ENCODE data around the gene SPEG. TPM values are rescaled to one million over a fixed set of nuclear protein-coding genes. Genes with fewer than 3 reads are reported as not detected.

Gene SPEG
- total RNA-seq, 4 donors from 2014 or later, result 6.7 to 10.2 (median 8.1) TPM

DNA sequence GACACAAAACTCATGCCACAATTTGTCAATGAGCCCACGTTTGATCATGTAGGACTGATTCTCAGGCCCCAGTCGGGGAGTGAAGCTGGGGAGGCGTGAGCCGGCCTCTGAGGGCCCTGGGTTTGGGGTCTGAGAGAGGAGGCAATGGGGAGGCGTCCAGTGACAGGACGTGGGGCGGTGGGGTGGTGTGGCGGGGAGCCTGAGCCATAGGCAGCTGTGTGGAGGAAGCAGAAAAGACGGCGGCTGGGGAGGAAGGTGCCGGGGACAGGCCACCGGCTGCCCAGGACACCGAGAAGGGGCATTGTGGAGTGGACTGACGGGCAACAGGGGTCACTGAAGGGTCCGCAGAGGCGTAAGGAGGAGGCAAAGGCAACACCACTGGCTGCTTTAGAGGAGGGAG is 101.8 kb downstream of the SPEG start:
- WGBS, 2 donors, result 65 to 72% methylated on average over 16 of the region's 16 CpGs
- H3K36me3 ChIP-seq, result peaks cover 0 to 26% (median 0%) of the 10 kb centered on the region in 3 donors
- H3K9me3 ChIP-seq, result no peaks in the 10 kb centered on the region
- H3K27ac ChIP-seq, result peak overlapping the region in 2 of 4 donors; percentile 91 to 97
- DNase-seq (ENCODE audit: low spot score in 2 of 2), result no peak
- H3K4me1 ChIP-seq, result peaks cover 0 to 44% (median 25%) of the 10 kb centered on the region in 4 donors
- H3K27me3 ChIP-seq, result no peaks in the 10 kb centered on the region
- no peak overlapping the region for H3K4me3 ChIP-seq
- TF ChIP-seq POLR2A (IDR thresholded peaks at IDR 0.05), result no peak
- TF ChIP-seq EP300 (IDR thresholded peaks at IDR 0.05), result no peak
- TF ChIP-seq, protein P1, sequence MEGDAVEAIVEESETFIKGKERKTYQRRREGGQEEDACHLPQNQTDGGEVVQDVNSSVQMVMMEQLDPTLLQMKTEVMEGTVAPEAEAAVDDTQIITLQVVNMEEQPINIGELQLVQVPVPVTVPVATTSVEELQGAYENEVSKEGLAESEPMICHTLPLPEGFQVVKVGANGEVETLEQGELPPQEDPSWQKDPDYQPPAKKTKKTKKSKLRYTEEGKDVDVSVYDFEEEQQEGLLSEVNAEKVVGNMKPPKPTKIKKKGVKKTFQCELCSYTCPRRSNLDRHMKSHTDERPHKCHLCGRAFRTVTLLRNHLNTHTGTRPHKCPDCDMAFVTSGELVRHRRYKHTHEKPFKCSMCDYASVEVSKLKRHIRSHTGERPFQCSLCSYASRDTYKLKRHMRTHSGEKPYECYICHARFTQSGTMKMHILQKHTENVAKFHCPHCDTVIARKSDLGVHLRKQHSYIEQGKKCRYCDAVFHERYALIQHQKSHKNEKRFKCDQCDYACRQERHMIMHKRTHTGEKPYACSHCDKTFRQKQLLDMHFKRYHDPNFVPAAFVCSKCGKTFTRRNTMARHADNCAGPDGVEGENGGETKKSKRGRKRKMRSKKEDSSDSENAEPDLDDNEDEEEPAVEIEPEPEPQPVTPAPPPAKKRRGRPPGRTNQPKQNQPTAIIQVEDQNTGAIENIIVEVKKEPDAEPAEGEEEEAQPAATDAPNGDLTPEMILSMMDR (IDR thresholded peaks at IDR 0.05), result no peak

DNA sequence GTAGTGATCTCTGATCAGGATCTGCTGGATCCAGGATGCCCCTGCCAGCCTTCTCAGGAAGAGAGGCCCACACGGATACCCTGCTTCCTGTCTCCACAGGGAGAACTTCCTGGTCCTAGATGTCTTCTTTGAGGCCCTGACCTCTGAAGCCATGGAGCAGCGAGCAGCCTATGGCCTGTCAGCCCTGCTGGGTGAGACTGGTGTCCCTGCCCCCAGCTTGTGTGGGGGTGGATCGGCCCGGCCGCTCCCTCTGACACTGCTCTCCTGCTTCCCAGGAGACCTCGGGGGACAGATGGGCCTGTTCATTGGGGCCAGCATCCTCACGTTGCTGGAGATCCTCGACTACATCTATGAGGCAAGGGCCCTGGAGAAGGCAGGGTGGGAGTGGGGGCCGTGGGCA is 102.3 kb downstream of the SPEG start:
- DNase-seq (ENCODE audit: low spot score in 2 of 2), result no peak
- Histone ChIP-seq H3K27me3 (no peaks in the 10 kb centered on the region), H3K9me3 (no peaks in the 10 kb centered on the region), H3K36me3 (peaks cover 0 to 26% (median 0%) of the 10 kb centered on the region in 3 donors), H3K4me1 (peaks cover 0 to 50% (median 29%) of the 10 kb centered on the region in 4 donors), H3K27ac (peak overlapping the region; percentile 24 to 97 (median 58)), H3K4me3 (no peak overlapping the region)
- WGBS, 2 donors, result 27 to 41% methylated on average over 7 to 9 of the region's 9 CpGs
- TF ChIP-seq, protein P1 (IDR thresholded peaks at IDR 0.05), result no peak
- TF ChIP-seq POLR2A (IDR thresholded peaks at IDR 0.05) (no peak), EP300 (IDR thresholded peaks at IDR 0.05) (no peak)

DNA sequence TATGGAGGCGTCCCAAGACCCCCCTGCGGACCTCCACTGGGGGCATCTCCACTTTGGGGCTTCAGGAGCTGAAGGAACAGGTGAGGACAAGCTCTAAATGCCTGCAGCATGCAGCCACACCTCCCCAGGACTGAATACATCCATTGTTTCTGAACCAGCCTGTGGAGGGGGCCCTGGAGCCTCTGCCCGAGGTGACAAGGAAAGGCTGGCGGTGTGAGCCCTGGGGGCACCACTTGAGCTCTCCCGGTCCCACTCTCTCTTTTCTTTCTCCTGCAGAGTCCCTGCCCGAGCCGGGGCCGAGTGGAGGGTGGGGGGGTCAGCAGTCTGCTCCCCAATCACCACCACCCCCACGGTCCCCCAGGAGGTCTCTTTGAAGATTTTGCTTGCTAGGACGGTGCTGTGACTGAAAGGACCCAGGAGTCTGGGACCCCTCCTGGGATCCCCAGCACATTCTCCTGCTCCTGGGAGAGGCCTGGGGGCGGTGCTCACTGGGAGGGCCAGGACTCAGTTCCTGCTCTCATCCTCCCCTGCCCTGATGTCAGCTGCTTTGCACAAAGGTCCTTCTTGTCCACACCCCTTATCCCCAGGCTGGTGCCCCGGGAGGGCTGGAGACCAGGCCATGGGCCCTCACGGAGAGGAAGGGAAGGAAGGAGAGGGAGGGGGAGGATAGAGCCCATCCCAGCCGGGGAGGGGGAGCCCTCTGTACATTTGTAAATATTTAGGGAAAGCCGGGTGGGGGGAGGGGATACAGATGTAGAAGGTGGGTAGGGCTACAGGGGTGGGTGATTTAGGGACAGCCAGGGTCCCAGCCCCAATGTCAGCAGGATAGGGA is 103.2 kb downstream of the SPEG start:
- no peak for DNase-seq (ENCODE audit: low spot score in 2 of 2)
- H3K9me3 ChIP-seq, result no peaks in the 10 kb centered on the region
- no peaks in the 10 kb centered on the region for H3K27me3 ChIP-seq
- H3K27ac ChIP-seq, result peak overlapping the region; percentile 38 to 97 (median 80)
- 27 to 40% methylated on average over 15 of the region's 15 CpGs for WGBS, 2 donors
- H3K4me3 ChIP-seq, result no peak overlapping the region
- peaks cover 0 to 59% (median 34%) of the 10 kb centered on the region in 4 donors for H3K4me1 ChIP-seq
- peaks cover 0 to 26% (median 0%) of the 10 kb centered on the region in 3 donors for H3K36me3 ChIP-seq
- TF ChIP-seq, protein P1 (IDR thresholded peaks at IDR 0.05), result no peak
- TF ChIP-seq POLR2A (IDR thresholded peaks at IDR 0.05) (no peak), EP300 (IDR thresholded peaks at IDR 0.05) (no peak)

DNA sequence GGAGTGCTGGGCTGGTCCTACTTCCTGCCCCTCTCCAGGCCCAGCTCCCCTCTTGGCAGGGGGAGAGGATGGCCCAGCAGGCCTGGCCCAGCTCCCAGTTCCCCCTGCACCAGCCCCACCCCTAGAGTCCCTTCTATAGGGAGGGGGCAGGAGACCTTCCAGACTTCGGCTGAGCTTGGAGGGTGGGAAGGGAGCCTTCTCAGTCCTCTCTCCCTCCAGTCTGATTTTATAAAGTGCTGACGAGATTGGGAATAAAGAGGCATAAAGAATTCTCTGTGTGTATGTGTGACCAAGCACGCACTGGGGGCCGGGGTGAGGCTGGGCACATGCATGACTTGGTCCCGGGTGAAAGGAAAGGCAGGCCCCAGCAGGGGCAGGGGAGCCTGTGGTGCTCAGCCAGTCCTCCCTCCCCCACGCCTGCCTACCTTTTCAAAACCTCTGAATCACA is 103.9 kb downstream of the SPEG start:
- DNase-seq (ENCODE audit: low spot score in 2 of 2), result no peak
- WGBS, 2 donors, result 47 to 51% methylated on average over 6 of the region's 6 CpGs
- Histone ChIP-seq H3K27ac (peak overlapping the region; percentile 38 to 97 (median 80)), H3K27me3 (no peaks in the 10 kb centered on the region), H3K36me3 (peaks cover 0 to 26% (median 0%) of the 10 kb centered on the region in 3 donors), H3K9me3 (no peaks in the 10 kb centered on the region), H3K4me1 (peaks cover 0 to 61% (median 34%) of the 10 kb centered on the region in 4 donors), H3K4me3 (no peak overlapping the region)
- peak in 1 of 2 donors; percentile 72 for TF ChIP-seq EP300 (IDR thresholded peaks at IDR 0.05)
- TF ChIP-seq POLR2A (IDR thresholded peaks at IDR 0.05), result no peak
- TF ChIP-seq, protein P1 (IDR thresholded peaks at IDR 0.05), result no peak

All from tibial nerve (tissue), 4 donors.